GM18498 (cell line): Measurements from ENCODE around the gene NAV2.

Experiments
- ATAC-seq: cut with Tn5 transposase; IDR thresholded peaks from one replicate; pipeline ENCODE4 v1.9.1; 2021; ENCODE audit warnings: mild to moderate bottlenecking, moderate library complexity; ENCODE audit not compliant: unreplicated experiment

NAV2 gene

GRCh38 chr11:19963697-19964387 lies 251.2 kb downstream of the NAV2 start:
- no peak for ATAC-seq

- no peak for ATAC-seq
Measured at GRCh38 chr11:19966441-19966840, 253.8 kb downstream of the NAV2 start.

- ATAC-seq, result no peak
Measured at GRCh38 chr11:19966927-19967326, 254.3 kb downstream of the NAV2 start.

GRCh38 chr11:19967787-19968186 lies 255.2 kb downstream of the NAV2 start:
- ATAC-seq, result no peak

GRCh38 chr11:19968860-19969259 lies 256.2 kb downstream of the NAV2 start:
- no peak for ATAC-seq

GRCh38 chr11:19970944-19971343 lies 258.3 kb downstream of the NAV2 start:
- no peak for ATAC-seq

- ATAC-seq, result no peak
Measured at GRCh38 chr11:19972091-19972490, 259.5 kb downstream of the NAV2 start.

GRCh38 chr11:19972651-19973050 lies 260.0 kb downstream of the NAV2 start:
- no peak for ATAC-seq

- no peak for ATAC-seq
Measured at GRCh38 chr11:19973136-19973635, 260.5 kb downstream of the NAV2 start.

- no peak for ATAC-seq
Measured at GRCh38 chr11:19974886-19975285, 262.2 kb downstream of the NAV2 start.

- no peak for ATAC-seq
Measured at GRCh38 chr11:19975414-19975990, 262.9 kb downstream of the NAV2 start.

- no peak for ATAC-seq
Measured at GRCh38 chr11:19976281-19976941, 263.8 kb downstream of the NAV2 start.

GRCh38 chr11:19977941-19978340 lies 265.3 kb downstream of the NAV2 start:
- no peak for ATAC-seq

GRCh38 chr11:19978668-19979518 lies 266.3 kb downstream of the NAV2 start:
- ATAC-seq, result peak; percentile 62

GRCh38 chr11:19979519-19979845 lies 266.8 kb downstream of the NAV2 start:
- ATAC-seq, result peak; percentile 88

GRCh38 chr11:19980388-19980787 lies 267.8 kb downstream of the NAV2 start:
- no peak for ATAC-seq

- no peak for ATAC-seq
Measured at GRCh38 chr11:19980957-19981669, 268.5 kb downstream of the NAV2 start.

GRCh38 chr11:19982774-19983495 lies 270.3 kb downstream of the NAV2 start:
- no peak for ATAC-seq

- ATAC-seq, result no peak
Measured at GRCh38 chr11:19984048-19984742, 271.6 kb downstream of the NAV2 start.
